ENCODE measurements around the gene SUN2. TPM values are rescaled to one million over a fixed set of nuclear protein-coding genes. Genes with fewer than 3 reads are reported as not detected.

Gene SUN2
- total and polyA plus RNA-seq, 2 of the 13 experiments (the other 11 are each of a cell fraction or from before 2014, with no cell fraction given), result 45.6 to 56.6 TPM

- TF ChIP-seq IRF9 (CRISPR knock-in tag; IDR thresholded peaks at IDR 0.05; ENCODE audit: borderline replicate concordance), result no peak
Observed at GRCh38 chr22:38730411-38730871, 25.4 kb downstream of the SUN2 start (continued).

GRCh38 chr22:38729946-38730345 lies 25.9 kb downstream of the SUN2 start:
- peaks cover 14% of the 10 kb centered on the region for H4K20me1 ChIP-seq (ENCODE audit: insufficient read depth, low read length)
- intact Hi-C loops (cut with micrococcal nuclease; ENCODE audit: unreplicated experiment) (no loop called here), in situ Hi-C loops (cut with HindIII; ENCODE audit: extremely low pct_ligation_motif_present, low pct_unique_long_range_greater_than_20kb) (no loop called here)
- peaks cover 33 to 57% of the 10 kb centered on the region in 2 experiments for H3K36me3 ChIP-seq (replicated peaks in 1 of 2; ENCODE audit: control insufficient read depth in 1 of 2, insufficient read depth in 2 of 2, low read length in 2 of 2)
- H3K4me3 ChIP-seq (replicated peaks in 1 of 3; ENCODE audit: insufficient read depth in 1 of 3, low read depth in 2 of 3, low read length in 3 of 3), result no peak overlapping the region
- TF ChIP-seq HES4 (CRISPR knock-in tag; IDR thresholded peaks at IDR 0.05; ENCODE audit: borderline replicate concordance) (no peak), PHF8 (CRISPR knock-in tag; IDR thresholded peaks at IDR 0.05) (no peak), PRMT3 (CRISPR knock-in tag; IDR thresholded peaks at IDR 0.05; ENCODE audit: borderline replicate concordance, low read depth) (no peak), PAXIP1 (CRISPR knock-in tag; conservative IDR thresholded peaks at IDR 0.05) (no peak), ZNF660 (CRISPR knock-in tag; IDR thresholded peaks at IDR 0.05; ENCODE audit: borderline replicate concordance, low read depth) (no peak), RFXANK (CRISPR knock-in tag; IDR thresholded peaks at IDR 0.05) (no peak)
- H3K4me1 ChIP-seq (ENCODE audit: insufficient read depth, low read length), result peaks cover 34% of the 10 kb centered on the region
- DNase-seq (ENCODE audit: low spot score) (no peak), FAIRE-seq (no peak), ATAC-seq (no peak)
- no peaks in the 10 kb centered on the region; a peak in 1 of 5 replicates for H3K27me3 ChIP-seq (ENCODE audit: control insufficient read depth in 1 of 2, insufficient read depth in 2 of 2, low read length in 2 of 2)
- CTCF ChIA-PET (ENCODE audit: low intra/inter-chr PET ratio, low total read pairs), result no interaction called here
- H2AFZ ChIP-seq (ENCODE audit: low read length), result no peak overlapping the region
- H3K27ac ChIP-seq (ENCODE audit: extremely low read length, insufficient read depth, low read length), result no peak overlapping the region
- no peak overlapping the region for H3K9ac ChIP-seq (ENCODE audit: insufficient read depth, low read depth, low read length)
- POLR2A ChIA-PET, result no interaction called here
- H3K4me2 ChIP-seq (ENCODE audit: low read depth, low read length), result no peak overlapping the region
- 91% methylated on average over 3 of the region's 6 CpGs for WGBS (ENCODE audit: low lambda C conversion rate)
- no TSS peak for BruUV-seq (replicated peaks)
- no peaks in the 10 kb centered on the region for H3K79me2 ChIP-seq (ENCODE audit: insufficient read depth, low read length)
- H3K9me3 ChIP-seq (ENCODE audit: low read length), result no peaks in the 10 kb centered on the region

Measured in HepG2 (cell line).